ENCODE measurements around the gene TMEM132A. TPM values are rescaled to one million over a fixed set of nuclear protein-coding genes. Genes with fewer than 3 reads are reported as not detected.

The TMEM132A gene
- total and polyA plus RNA-seq, 8 donors, result 8.4 to 142 (median 27.2) TPM

DNA sequence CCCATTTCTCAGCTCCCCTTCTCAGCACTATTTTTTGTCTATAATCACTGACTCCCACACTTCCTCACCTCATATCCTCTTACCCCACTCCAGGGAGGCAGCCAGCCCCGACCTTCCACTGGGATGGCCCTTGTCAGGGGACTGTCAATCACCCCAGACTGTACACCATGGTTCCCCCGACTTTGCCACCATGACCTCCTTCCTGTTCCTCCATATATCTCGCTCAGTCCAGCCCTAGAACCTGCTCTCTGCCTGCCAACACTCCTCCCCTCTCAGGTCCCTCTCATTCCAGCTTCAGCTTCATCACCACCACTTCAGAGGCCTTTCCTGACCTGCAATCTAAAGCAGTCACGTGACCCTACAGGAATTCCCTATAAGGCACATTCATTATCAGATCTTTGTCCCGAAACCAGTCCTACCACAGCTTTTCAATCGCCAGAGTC is 34.4 kb upstream of the TMEM132A start:
- Histone ChIP-seq H3K9me3 (no peaks in the 10 kb centered on the region), H3K27me3 (no peaks in the 10 kb centered on the region), H3K27ac (no peak overlapping the region), H3K4me1 (peaks cover 0 to 20% (median 11%) of the 10 kb centered on the region in 4 donors), H3K36me3 (peaks cover 16 to 57% (median 53%) of the 10 kb centered on the region in 4 donors), H3K4me3 (no peak overlapping the region)
- DNase-seq, result no peak
- TF ChIP-seq POLR2AphosphoS5 (IDR thresholded peaks at IDR 0.05) (no peak), EP300 (IDR thresholded peaks at IDR 0.05) (no peak), POLR2A (IDR thresholded peaks at IDR 0.05) (no peak)
- TF ChIP-seq, protein P1, sequence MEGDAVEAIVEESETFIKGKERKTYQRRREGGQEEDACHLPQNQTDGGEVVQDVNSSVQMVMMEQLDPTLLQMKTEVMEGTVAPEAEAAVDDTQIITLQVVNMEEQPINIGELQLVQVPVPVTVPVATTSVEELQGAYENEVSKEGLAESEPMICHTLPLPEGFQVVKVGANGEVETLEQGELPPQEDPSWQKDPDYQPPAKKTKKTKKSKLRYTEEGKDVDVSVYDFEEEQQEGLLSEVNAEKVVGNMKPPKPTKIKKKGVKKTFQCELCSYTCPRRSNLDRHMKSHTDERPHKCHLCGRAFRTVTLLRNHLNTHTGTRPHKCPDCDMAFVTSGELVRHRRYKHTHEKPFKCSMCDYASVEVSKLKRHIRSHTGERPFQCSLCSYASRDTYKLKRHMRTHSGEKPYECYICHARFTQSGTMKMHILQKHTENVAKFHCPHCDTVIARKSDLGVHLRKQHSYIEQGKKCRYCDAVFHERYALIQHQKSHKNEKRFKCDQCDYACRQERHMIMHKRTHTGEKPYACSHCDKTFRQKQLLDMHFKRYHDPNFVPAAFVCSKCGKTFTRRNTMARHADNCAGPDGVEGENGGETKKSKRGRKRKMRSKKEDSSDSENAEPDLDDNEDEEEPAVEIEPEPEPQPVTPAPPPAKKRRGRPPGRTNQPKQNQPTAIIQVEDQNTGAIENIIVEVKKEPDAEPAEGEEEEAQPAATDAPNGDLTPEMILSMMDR (IDR thresholded peaks at IDR 0.05), result no peak
- intact Hi-C loops (cut with DNase I; ENCODE audit: low total_unique reads), result no loop called here
- WGBS, 5 donors, result 29 to 50% (median 37%) methylated on average over 6 of the region's 6 CpGs

DNA sequence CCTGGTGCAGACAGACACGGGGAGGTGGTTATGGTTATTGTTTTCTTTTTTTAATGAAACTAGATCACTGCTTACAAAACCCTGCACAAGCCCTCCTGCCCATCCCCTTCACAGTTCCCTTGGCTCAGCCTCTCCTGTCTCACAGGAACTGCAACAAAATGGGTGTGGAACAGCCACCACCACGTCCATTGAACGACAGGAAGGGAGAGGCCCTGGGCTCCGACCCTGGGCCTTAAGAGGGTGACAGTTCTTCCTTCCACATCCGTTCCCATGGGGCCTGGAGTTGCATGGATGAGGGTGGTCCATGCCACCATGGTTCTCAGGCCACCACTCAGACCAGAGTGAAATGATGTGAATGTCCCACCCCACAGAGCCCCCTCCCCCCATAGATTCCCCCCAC is 33.6 kb upstream of the TMEM132A start:
- WGBS, 5 donors, result 67 to 73% (median 68%) methylated on average over 5 of the region's 5 CpGs
- Histone ChIP-seq H3K9me3 (no peaks in the 10 kb centered on the region), H3K4me3 (no peak overlapping the region), H3K27ac (no peak overlapping the region), H3K4me1 (peaks cover 0 to 20% (median 11%) of the 10 kb centered on the region in 4 donors), H3K36me3 (peaks cover 23 to 65% (median 61%) of the 10 kb centered on the region in 4 donors), H3K27me3 (no peaks in the 10 kb centered on the region)
- DNase-seq, result no peak
- intact Hi-C loops (cut with DNase I; ENCODE audit: low total_unique reads), result no loop called here
- TF ChIP-seq, protein P1 (IDR thresholded peaks at IDR 0.05), result no peak
- TF ChIP-seq EP300 (IDR thresholded peaks at IDR 0.05) (no peak), POLR2A (IDR thresholded peaks at IDR 0.05) (no peak), POLR2AphosphoS5 (IDR thresholded peaks at IDR 0.05) (no peak)

DNA sequence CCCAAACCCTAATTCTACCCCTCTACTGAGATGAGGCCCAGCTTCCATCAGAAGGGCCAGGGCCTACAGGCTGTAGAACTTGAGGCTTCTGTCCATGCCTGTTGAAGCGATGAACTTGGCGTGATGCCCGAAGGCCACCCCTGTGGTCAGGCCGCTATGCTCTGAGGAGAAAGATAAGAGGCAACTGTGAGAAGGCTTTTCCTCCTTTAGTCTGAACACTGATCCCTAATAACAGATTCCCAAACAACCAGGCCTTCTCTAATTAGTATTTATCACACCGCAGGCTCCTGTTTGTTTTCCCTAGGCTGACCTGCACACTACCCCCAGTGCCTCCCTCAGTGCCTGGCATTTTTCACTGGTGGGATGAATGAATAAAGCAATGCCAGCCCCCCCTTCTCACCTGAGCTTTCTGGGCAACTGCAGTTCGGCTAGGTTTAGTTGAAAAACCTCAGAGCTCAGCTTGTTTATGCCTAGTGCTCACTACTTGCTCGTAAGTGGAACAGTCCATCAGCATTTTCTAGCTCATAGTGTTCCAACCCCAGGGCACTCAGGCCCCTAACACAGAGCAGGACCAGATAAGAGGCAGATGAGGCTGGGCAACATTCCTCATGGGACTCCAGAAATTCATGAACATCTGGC is 33.0 kb upstream of the TMEM132A start:
- Histone ChIP-seq H3K27me3 (no peaks in the 10 kb centered on the region), H3K27ac (no peak overlapping the region), H3K4me3 (no peak overlapping the region), H3K9me3 (no peaks in the 10 kb centered on the region), H3K4me1 (peaks cover 0 to 20% (median 11%) of the 10 kb centered on the region in 4 donors), H3K36me3 (peaks cover 28 to 70% (median 66%) of the 10 kb centered on the region in 4 donors)
- WGBS, 5 donors, result 56 to 70% (median 64%) methylated on average over 7 of the region's 7 CpGs
- DNase-seq, result peak in 1 of 2 donors; percentile 50
- intact Hi-C loops (cut with DNase I; ENCODE audit: low total_unique reads), result no loop called here
- no peak for TF ChIP-seq EP300 (IDR thresholded peaks at IDR 0.05)
- TF ChIP-seq POLR2AphosphoS5 (IDR thresholded peaks at IDR 0.05), result no peak

DNA sequence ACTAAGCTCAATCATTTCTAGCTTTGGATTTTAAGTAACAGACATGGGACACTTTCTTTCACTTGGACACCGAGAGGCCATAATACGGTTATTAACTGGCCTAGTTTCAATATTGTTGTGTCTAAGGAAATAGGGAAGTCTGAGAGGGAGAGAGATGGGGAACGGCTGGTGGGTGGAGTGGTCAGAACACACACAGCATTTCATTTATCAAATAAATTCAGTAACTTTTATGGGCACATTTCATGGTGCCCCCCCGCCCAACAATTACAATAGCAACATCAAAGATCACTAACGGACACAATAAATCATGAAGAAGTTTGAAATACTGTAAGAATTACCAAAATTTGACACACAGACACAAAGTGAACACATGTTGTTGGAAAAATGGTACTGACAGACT is 28.6 kb upstream of the TMEM132A start:
- WGBS, 5 donors, result 86 to 94% (median 90%) methylated on average over 5 of the region's 5 CpGs
- peaks cover 0 to 17% (median 4%) of the 10 kb centered on the region in 4 donors for H3K4me1 ChIP-seq
- no peaks in the 10 kb centered on the region for H3K27me3 ChIP-seq
- no peaks in the 10 kb centered on the region for H3K9me3 ChIP-seq
- H3K36me3 ChIP-seq, result peaks cover 71 to 99% (median 97%) of the 10 kb centered on the region in 4 donors
- no peak for TF ChIP-seq POLR2AphosphoS5 (IDR thresholded peaks at IDR 0.05)
- TF ChIP-seq, protein P1 (IDR thresholded peaks at IDR 0.05), result no peak
- TF ChIP-seq POLR2A (IDR thresholded peaks at IDR 0.05), result no peak
- no peak for TF ChIP-seq EP300 (IDR thresholded peaks at IDR 0.05)
- intact Hi-C loops (cut with DNase I; ENCODE audit: low total_unique reads), result loop anchor here (5.0 kb wide), 1 partner anchor 63 kb away; no protein-coding TSS in a partner anchor
- no peak overlapping the region for H3K4me3 ChIP-seq
- H3K27ac ChIP-seq, result no peak overlapping the region
- no peak for DNase-seq

DNA sequence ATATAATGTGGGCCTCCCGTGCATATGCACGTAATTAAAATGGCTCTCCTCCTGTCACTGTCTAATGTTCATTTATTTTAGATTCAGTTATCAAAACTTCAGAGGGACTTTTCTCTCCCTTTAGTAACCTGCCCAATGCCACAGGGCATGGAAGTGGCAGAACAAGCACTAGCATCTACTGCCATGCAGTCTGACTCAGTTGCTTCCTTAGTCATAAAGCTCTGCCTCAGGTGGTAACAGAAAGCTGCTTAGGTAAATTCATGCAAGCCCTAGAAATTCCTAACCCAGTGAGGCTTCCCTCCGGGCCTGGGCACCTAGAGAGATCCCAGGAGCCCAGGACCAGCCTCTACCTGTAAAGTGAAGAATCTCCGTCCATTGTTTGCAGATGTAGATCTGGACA is 26.8 kb upstream of the TMEM132A start:
- Histone ChIP-seq H3K27ac (no peak overlapping the region), H3K4me3 (no peak overlapping the region), H3K9me3 (no peaks in the 10 kb centered on the region), H3K36me3 (peaks cover 89 to 100% (median 97%) of the 10 kb centered on the region in 4 donors), H3K4me1 (peaks cover 0 to 5% (median 0%) of the 10 kb centered on the region in 4 donors), H3K27me3 (no peaks in the 10 kb centered on the region)
- TF ChIP-seq POLR2A (IDR thresholded peaks at IDR 0.05) (no peak), POLR2AphosphoS5 (IDR thresholded peaks at IDR 0.05) (no peak), EP300 (IDR thresholded peaks at IDR 0.05) (no peak)
- TF ChIP-seq, protein P1 (IDR thresholded peaks at IDR 0.05), result no peak
- 93 to 97% (median 95%) methylated on average over 4 of the region's 4 CpGs for WGBS, 5 donors
- no peak for DNase-seq
- intact Hi-C loops (cut with DNase I; ENCODE audit: low total_unique reads), result loop anchor here (5.0 kb wide), 1 partner anchor 65 kb away; no protein-coding TSS in a partner anchor

All from stomach (tissue), 9 donors.